ENCODE data around the gene SLC29A4.

The SLC29A4 gene

GRCh38 chr7:5330288-5330687 is 47.5 kb downstream of the SLC29A4 start:
- DNase-seq = no peak

- no peak for DNase-seq
These were observed 49.8 kb downstream of the SLC29A4 start for GRCh38 chr7:5332579-5332978.

DNA sequence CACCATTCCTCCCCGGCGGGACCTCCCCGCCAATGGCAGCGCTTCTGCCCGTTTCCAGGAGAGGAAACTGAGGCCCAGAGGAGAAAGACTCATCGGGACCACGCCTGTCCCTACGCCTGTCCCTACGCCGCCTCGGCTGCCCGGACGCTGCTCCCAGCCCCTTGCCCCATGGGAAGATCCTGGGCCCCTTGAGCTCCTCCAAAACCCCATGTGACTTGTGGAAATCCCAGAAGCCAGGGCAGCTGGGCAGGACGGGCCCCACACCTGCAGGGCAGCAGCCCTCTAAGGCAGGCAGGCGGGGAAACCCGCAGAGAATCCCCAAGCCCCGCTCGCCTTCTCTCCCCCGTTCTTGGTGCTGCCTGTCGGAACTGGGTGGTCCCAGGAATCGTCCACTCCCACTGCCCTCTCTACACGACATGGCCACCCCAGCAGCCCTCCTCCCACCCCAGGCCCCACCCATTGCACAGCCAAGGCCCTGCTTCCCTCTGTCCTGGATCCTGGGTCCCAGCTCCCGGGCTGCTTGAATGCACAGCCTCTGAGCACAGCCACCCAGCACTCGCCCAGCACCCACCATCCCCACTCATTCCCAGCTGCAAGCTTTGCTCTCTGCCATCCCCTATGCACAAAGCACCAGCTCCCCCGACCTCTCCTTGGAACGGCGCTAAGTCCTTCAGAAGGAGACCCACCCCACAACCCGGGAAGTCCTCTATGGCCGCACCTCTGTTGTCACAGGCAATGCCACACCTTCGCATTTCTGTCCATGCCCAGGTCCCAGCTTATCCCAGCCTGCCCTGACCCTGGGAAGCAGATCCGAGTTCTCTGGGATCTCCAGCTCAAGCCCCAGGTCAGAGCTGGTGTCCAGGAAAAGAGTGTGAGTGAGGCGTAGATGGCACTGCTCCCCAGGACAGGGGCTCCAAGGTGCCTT is 50.6 kb downstream of the SLC29A4 start:
- no peak for DNase-seq

DNA sequence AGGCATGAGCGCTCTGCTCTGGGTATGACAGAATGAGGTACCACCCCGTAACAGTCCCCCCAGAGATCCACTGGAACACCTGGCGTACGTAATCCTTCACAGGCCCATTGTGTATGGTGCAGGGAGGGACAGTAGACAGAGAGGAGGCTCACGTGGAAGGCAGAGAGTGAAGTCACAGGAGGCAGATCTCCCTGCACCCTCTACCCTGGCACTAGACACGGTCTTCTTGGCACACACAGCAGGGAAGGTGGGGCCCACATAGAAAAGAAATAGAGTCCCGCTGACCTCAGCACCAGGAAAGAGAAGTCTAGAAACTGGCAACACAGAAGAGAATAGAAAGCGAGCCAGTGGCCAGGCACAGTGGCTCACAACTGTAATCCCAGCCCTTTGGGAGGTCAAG is 51.9 kb downstream of the SLC29A4 start:
- DNase-seq = no peak

DNA sequence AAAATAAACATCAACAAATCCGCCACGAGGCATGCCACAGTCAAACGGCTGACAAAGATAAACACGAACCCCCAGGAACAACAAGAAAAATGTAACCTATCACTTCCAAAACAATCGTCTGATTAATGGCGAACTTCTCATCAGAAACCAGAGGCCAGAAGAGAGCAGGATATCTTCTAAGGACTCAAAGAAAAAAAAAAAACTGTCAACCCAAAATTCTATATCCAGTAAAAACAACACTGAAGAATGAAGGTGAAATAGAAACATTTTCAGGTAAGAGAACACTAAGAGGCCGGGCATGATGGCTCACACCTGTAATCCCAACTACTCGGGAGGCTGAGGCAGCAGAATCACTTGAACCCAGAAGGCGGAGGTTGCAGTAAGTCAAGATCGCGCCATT is 54.3 kb downstream of the SLC29A4 start:
- DNase-seq = no peak

GRCh38 chr7:5339955-5340354 is 57.2 kb downstream of the SLC29A4 start:
- DNase-seq = no peak

GRCh38 chr7:5342631-5343030 is 59.9 kb downstream of the SLC29A4 start:
- DNase-seq = no peak

- no peak for DNase-seq
These were observed 61.1 kb downstream of the SLC29A4 start for GRCh38 chr7:5343884-5344283.

DNA sequence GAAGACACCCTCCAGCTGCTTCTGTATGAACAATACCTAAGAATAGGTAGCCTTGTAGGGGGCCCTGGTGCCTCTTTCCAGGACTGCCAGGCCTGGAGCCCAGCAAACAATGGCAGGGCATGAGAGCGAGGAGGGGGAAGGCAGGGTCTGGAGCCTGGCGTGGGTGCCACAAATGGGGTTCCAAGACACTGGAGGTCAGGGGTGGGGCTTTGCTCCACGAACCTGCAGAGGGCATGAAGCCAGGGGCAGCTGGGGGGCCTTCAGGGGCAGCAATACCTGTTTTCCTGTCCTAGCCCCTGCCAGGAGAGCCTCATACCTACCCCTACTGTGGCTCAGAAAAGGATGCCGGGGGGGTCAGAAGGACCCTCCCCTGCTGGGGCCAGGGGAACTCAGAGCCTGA is 61.6 kb downstream of the SLC29A4 start:
- no peak for DNase-seq

DNA sequence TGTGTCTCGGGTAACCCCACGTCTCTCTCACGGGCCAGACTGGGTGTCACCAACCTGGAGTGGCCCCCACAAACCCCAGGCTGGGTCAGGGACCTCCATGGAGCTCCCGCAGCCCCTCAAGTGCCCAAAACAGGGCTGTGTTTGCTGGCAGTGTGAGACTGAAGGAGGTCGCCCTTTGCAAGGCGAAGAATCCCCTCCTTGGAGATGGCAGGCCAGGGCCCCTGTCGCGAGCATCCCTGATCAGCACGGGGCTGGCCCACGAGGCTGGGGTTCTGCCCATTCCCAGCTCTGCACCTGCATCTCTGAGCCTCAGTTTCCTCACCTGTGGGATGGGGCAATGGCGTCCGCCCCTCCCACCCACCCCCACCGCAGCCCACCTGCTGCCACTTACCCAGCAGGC is 62.4 kb downstream of the SLC29A4 start:
- DNase-seq = no peak

DNA sequence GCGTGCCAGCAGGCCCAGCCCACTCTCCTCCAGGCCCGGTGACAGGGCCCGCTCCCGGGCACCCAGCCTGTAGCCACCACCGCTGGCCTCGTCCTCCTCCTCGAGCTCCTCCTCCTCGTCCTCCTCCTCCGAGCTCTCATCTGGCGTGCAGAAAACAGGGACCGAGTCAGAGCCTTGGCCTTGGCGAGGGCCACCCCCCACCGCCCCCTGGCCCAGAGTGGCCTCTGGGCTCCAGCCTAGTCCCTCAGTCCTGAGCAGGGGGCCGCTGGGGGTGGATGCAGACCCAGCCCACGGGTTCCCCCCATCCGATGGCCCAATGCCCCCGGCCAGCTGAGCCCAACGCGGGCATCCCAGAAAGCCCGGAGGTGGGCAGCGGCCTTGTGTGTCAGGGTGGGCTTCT is 62.9 kb downstream of the SLC29A4 start:
- DNase-seq = no peak

GRCh38 chr7:5348134-5349004 is 65.6 kb downstream of the SLC29A4 start:
- no peak for DNase-seq

DNA sequence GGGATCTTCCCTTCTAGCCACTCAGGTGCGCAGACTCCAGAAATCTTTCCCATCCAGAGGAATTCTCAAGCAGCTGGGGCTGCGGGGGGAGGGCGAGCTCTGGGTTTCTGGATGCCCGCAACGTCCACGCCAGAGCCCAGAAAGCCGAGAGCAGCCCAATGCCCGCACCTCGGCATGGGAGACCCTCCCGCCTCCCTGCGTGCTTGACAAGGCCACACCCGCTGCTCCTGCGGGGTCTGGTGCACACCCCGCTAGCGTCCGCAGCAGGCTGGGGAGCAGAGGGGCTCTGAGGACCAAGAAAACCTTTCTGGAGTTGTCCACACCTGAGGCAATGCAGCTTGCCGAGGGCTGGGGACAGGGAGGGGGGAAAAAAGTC is 66.2 kb downstream of the SLC29A4 start:
- DNase-seq = no peak

GRCh38 chr7:5349437-5350173 is 66.9 kb downstream of the SLC29A4 start:
- no peak for DNase-seq

GRCh38 chr7:5350174-5350463 is 67.4 kb downstream of the SLC29A4 start:
- no peak for DNase-seq

DNA sequence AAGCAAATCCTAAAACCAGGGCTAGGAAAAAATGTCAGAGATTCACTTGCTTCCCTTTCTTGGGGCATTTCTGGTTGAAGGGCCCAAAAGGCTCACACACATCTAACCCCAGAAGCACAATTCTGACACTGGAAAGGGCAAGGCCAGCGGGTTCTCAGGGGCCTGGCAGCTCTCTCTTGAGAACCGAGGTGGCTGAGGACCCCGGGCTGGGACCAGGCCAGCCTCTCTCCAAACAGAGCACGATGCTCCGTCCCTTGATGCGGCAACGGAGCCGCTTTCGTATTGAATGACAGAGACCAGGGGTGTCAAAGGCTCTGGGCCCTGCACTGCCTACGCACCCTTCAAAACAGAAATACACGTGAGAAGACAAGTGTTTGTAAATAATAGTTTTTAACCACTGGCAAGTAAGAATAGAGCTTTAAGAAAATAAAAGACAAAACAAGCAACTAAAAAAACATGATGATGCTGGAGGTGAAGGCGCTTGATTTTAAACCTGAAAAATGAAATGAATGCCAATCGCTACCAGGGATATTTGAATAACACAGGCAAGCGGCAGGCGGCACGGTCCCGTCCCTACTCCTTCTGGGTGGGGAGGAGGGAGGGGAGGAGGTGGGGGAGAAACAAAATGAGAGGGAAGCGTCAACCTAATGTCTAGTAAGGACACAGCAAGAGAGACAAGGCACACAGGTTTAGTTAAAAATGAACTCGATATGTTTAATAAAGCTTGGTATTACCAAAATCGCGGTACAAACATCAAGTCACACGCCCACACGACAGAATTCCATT is 68.0 kb downstream of the SLC29A4 start:
- DNase-seq = no peak

DNA sequence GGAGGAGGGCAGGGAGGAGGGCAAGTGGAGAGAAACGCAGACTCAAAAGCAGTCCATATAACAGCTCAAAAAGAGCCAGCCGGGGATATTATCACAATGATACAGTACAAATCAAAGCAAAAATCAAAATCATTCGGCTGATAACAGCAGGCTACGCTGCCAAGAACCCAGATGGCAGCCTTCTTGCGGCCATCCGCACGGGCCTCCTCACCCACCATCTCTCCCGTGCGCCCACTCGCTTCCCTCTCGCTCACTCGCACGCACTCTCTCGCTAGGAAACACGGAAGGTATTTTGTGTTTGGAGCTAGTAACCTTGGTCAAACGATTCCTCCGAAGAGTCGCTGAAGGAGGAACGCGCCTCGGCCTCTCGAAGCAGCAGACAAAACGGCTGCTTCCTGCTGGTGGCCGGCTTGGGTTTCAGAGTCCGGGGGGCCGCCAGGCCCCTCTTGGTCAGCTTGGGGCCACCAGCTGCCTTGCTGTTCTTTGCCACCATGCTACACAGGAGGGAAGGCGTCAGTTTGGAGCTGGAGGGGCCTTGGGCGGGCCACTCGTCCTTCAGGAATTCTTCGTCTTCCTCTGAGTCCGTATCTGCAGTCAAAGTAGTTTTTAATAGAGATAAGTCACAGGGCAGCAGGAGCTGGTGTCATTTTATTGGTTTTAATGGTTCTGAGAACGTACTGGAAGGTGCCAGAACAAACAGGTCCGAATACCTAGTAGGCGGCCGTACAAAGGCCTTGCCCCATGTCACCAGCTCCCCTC is 68.9 kb downstream of the SLC29A4 start:
- DNase-seq = no peak

GRCh38 chr7:5352440-5353010 is 69.8 kb downstream of the SLC29A4 start:
- no peak for DNase-seq

- no peak for DNase-seq
These were observed 71.9 kb downstream of the SLC29A4 start for GRCh38 chr7:5354460-5355232.
